ENCODE measurements around the gene TERB1.
"Not testable (repeated sequence)": the region's sequence is repeated elsewhere in the genome, so short reads cannot be mapped to it uniquely, and the experiment has no call there.

TERB1 gene

GRCh38 chr16:66830422-66831404 is 29.3 kb upstream of the TERB1 start, which contains the start of gene NAE1:
TSS of gene NAE1 (minus strand) at chr16:66830976. CDS start at chr16:66830899, 77 bp downstream.
- Histone ChIP-seq H3K36me3 (ENCODE audit: control insufficient read depth in 2 of 2, insufficient read depth in 2 of 2, low read length in 2 of 2) (peaks cover 16 to 18% of the 10 kb centered on the region in 2 donors), H3K9me3 (ENCODE audit: control insufficient read depth in 2 of 2, low read length in 2 of 2) (no peaks in the 10 kb centered on the region), H3K4me3 (ENCODE audit: low read length in 2 of 2) (peak within 1 kb of the TSS; percentile 73 to 75), H3K4me1 (ENCODE audit: control insufficient read depth in 2 of 2, insufficient read depth in 2 of 2, low read length in 2 of 2) (peaks cover 8 to 12% of the 10 kb centered on the region in 2 donors), H3K27me3 (ENCODE audit: control insufficient read depth in 2 of 2, insufficient read depth in 2 of 2, low read length in 2 of 2) (no peaks in the 10 kb centered on the region), H3K27ac (ENCODE audit: low read depth in 2 of 2, low read length in 2 of 2) (peak within 1 kb of the TSS; percentile 82 to 86), H3K9ac (ENCODE audit: low read depth in 1 of 2, low read length in 2 of 2) (peak within 1 kb of the TSS; percentile 65 to 84)

GRCh38 chr16:66824006-66824405 is 22.6 kb upstream of the TERB1 start:
- H3K4me1 ChIP-seq (ENCODE audit: control insufficient read depth in 2 of 2, insufficient read depth in 2 of 2, low read length in 2 of 2), result no peaks in the 10 kb centered on the region
- H3K36me3 ChIP-seq (ENCODE audit: control insufficient read depth in 2 of 2, insufficient read depth in 2 of 2, low read length in 2 of 2), result peaks cover 34 to 40% of the 10 kb centered on the region in 2 donors

GRCh38 chr16:66814734-66815133 is 13.3 kb upstream of the TERB1 start:
- H3K36me3 ChIP-seq (ENCODE audit: control insufficient read depth in 2 of 2, insufficient read depth in 2 of 2, low read length in 2 of 2), result peaks cover 41 to 46% of the 10 kb centered on the region in 2 donors
- H3K27ac ChIP-seq (ENCODE audit: low read depth in 2 of 2, low read length in 2 of 2), result no peak overlapping the region
- no peaks in the 10 kb centered on the region for H3K27me3 ChIP-seq (ENCODE audit: control insufficient read depth in 2 of 2, insufficient read depth in 2 of 2, low read length in 2 of 2)
- H3K4me3 ChIP-seq (ENCODE audit: low read length in 2 of 2), result no peak overlapping the region
- no peak overlapping the region for H3K9ac ChIP-seq (ENCODE audit: low read depth in 1 of 2, low read length in 2 of 2)
- H3K4me1 ChIP-seq (ENCODE audit: control insufficient read depth in 2 of 2, insufficient read depth in 2 of 2, low read length in 2 of 2), result no peaks in the 10 kb centered on the region
- H3K9me3 ChIP-seq (ENCODE audit: control insufficient read depth in 2 of 2, low read length in 2 of 2), result no peaks in the 10 kb centered on the region

More at GRCh38 chr16:66824006-66824405, 22.6 kb upstream of the TERB1 start:
- H3K9me3 ChIP-seq (ENCODE audit: control insufficient read depth in 2 of 2, low read length in 2 of 2), result no peaks in the 10 kb centered on the region
- H3K27ac ChIP-seq (ENCODE audit: low read depth in 2 of 2, low read length in 2 of 2), result no peak overlapping the region
- no peak overlapping the region for H3K4me3 ChIP-seq (ENCODE audit: low read length in 2 of 2)
- no peak overlapping the region for H3K9ac ChIP-seq (ENCODE audit: low read depth in 1 of 2, low read length in 2 of 2)
- H3K27me3 ChIP-seq (ENCODE audit: control insufficient read depth in 2 of 2, insufficient read depth in 2 of 2, low read length in 2 of 2), result no peaks in the 10 kb centered on the region

- Histone ChIP-seq H3K4me3 (ENCODE audit: low read length in 2 of 2) (no peak overlapping the region), H3K9me3 (ENCODE audit: control insufficient read depth in 2 of 2, low read length in 2 of 2) (no peaks in the 10 kb centered on the region), H3K36me3 (ENCODE audit: control insufficient read depth in 2 of 2, insufficient read depth in 2 of 2, low read length in 2 of 2) (peaks cover 24 to 63% of the 10 kb centered on the region in 2 donors), H3K27me3 (ENCODE audit: control insufficient read depth in 2 of 2, insufficient read depth in 2 of 2, low read length in 2 of 2) (no peaks in the 10 kb centered on the region), H3K4me1 (ENCODE audit: control insufficient read depth in 2 of 2, insufficient read depth in 2 of 2, low read length in 2 of 2) (no peaks in the 10 kb centered on the region), H3K9ac (ENCODE audit: low read depth in 1 of 2, low read length in 2 of 2) (no peak overlapping the region), H3K27ac (ENCODE audit: low read depth in 2 of 2, low read length in 2 of 2) (no peak overlapping the region)
Measured at GRCh38 chr16:66811043-66811442, 9.7 kb upstream of the TERB1 start.

GRCh38 chr16:66810391-66810790 is 9.0 kb upstream of the TERB1 start:
- Histone ChIP-seq H3K4me3 (ENCODE audit: low read length in 2 of 2) (no peak overlapping the region), H3K27ac (ENCODE audit: low read depth in 2 of 2, low read length in 2 of 2) (no peak overlapping the region), H3K9me3 (ENCODE audit: control insufficient read depth in 2 of 2, low read length in 2 of 2) (no peaks in the 10 kb centered on the region), H3K36me3 (ENCODE audit: control insufficient read depth in 2 of 2, insufficient read depth in 2 of 2, low read length in 2 of 2) (peaks cover 28 to 65% of the 10 kb centered on the region in 2 donors), H3K9ac (ENCODE audit: low read depth in 1 of 2, low read length in 2 of 2) (no peak overlapping the region), H3K4me1 (ENCODE audit: control insufficient read depth in 2 of 2, insufficient read depth in 2 of 2, low read length in 2 of 2) (no peaks in the 10 kb centered on the region), H3K27me3 (ENCODE audit: control insufficient read depth in 2 of 2, insufficient read depth in 2 of 2, low read length in 2 of 2) (no peaks in the 10 kb centered on the region)

- H3K27ac ChIP-seq (ENCODE audit: low read depth in 2 of 2, low read length in 2 of 2), result no peak overlapping the region
- H3K4me3 ChIP-seq (ENCODE audit: low read length in 2 of 2), result no peak overlapping the region
- peaks cover 34 to 68% of the 10 kb centered on the region in 2 donors for H3K36me3 ChIP-seq (ENCODE audit: control insufficient read depth in 2 of 2, insufficient read depth in 2 of 2, low read length in 2 of 2)
- H3K27me3 ChIP-seq (ENCODE audit: control insufficient read depth in 2 of 2, insufficient read depth in 2 of 2, low read length in 2 of 2), result no peaks in the 10 kb centered on the region
- no peak overlapping the region for H3K9ac ChIP-seq (ENCODE audit: low read depth in 1 of 2, low read length in 2 of 2)
- no peaks in the 10 kb centered on the region for H3K4me1 ChIP-seq (ENCODE audit: control insufficient read depth in 2 of 2, insufficient read depth in 2 of 2, low read length in 2 of 2)
- no peaks in the 10 kb centered on the region for H3K9me3 ChIP-seq (ENCODE audit: control insufficient read depth in 2 of 2, low read length in 2 of 2)
Measured at GRCh38 chr16:66809765-66810164, 8.4 kb upstream of the TERB1 start.

- H3K9ac ChIP-seq (ENCODE audit: low read depth in 1 of 2, low read length in 2 of 2), result no peak overlapping the region
- no peak overlapping the region for H3K27ac ChIP-seq (ENCODE audit: low read depth in 2 of 2, low read length in 2 of 2)
- no peaks in the 10 kb centered on the region for H3K4me1 ChIP-seq (ENCODE audit: control insufficient read depth in 2 of 2, insufficient read depth in 2 of 2, low read length in 2 of 2)
- H3K4me3 ChIP-seq (ENCODE audit: low read length in 2 of 2), result no peak overlapping the region
- no peaks in the 10 kb centered on the region for H3K9me3 ChIP-seq (ENCODE audit: control insufficient read depth in 2 of 2, low read length in 2 of 2)
- H3K36me3 ChIP-seq (ENCODE audit: control insufficient read depth in 2 of 2, insufficient read depth in 2 of 2, low read length in 2 of 2), result peaks cover 21 to 37% of the 10 kb centered on the region in 2 donors
- H3K27me3 ChIP-seq (ENCODE audit: control insufficient read depth in 2 of 2, insufficient read depth in 2 of 2, low read length in 2 of 2), result no peaks in the 10 kb centered on the region
Measured at GRCh38 chr16:66802159-66802558, 775 bp upstream of the TERB1 start.

GRCh38 chr16:66800856-66801255 is 528 bp downstream of the TERB1 start:
- Histone ChIP-seq H3K36me3 (ENCODE audit: control insufficient read depth in 2 of 2, insufficient read depth in 2 of 2, low read length in 2 of 2) (peaks cover 21 to 26% of the 10 kb centered on the region in 2 donors), H3K4me3 (ENCODE audit: low read length in 2 of 2) (no peak overlapping the region), H3K9me3 (ENCODE audit: control insufficient read depth in 2 of 2, low read length in 2 of 2) (no peaks in the 10 kb centered on the region), H3K27me3 (ENCODE audit: control insufficient read depth in 2 of 2, insufficient read depth in 2 of 2, low read length in 2 of 2) (no peaks in the 10 kb centered on the region), H3K4me1 (ENCODE audit: control insufficient read depth in 2 of 2, insufficient read depth in 2 of 2, low read length in 2 of 2) (no peaks in the 10 kb centered on the region), H3K9ac (ENCODE audit: low read depth in 1 of 2, low read length in 2 of 2) (no peak overlapping the region), H3K27ac (ENCODE audit: low read depth in 2 of 2, low read length in 2 of 2) (no peak overlapping the region)

GRCh38 chr16:66798161-66798560 is 3.2 kb downstream of the TERB1 start:
- no peaks in the 10 kb centered on the region for H3K4me1 ChIP-seq (ENCODE audit: control insufficient read depth in 2 of 2, insufficient read depth in 2 of 2, low read length in 2 of 2)
- H3K9me3 ChIP-seq (ENCODE audit: control insufficient read depth in 2 of 2, low read length in 2 of 2), result no peaks in the 10 kb centered on the region
- no peaks in the 10 kb centered on the region for H3K27me3 ChIP-seq (ENCODE audit: control insufficient read depth in 2 of 2, insufficient read depth in 2 of 2, low read length in 2 of 2)
- H3K9ac ChIP-seq (ENCODE audit: low read depth in 1 of 2, low read length in 2 of 2), result no peak overlapping the region
- H3K27ac ChIP-seq (ENCODE audit: low read depth in 2 of 2, low read length in 2 of 2), result no peak overlapping the region
- no peak overlapping the region for H3K4me3 ChIP-seq (ENCODE audit: low read length in 2 of 2)
- peaks cover 5 to 6% of the 10 kb centered on the region in 2 donors for H3K36me3 ChIP-seq (ENCODE audit: control insufficient read depth in 2 of 2, insufficient read depth in 2 of 2, low read length in 2 of 2)

GRCh38 chr16:66793984-66794383 is 7.4 kb downstream of the TERB1 start:
- not testable (repeated sequence) for H3K27me3 ChIP-seq (ENCODE audit: control insufficient read depth in 2 of 2, insufficient read depth in 2 of 2, low read length in 2 of 2); H3K4me1 ChIP-seq (ENCODE audit: control insufficient read depth in 2 of 2, insufficient read depth in 2 of 2, low read length in 2 of 2); H3K27ac ChIP-seq (ENCODE audit: low read depth in 2 of 2, low read length in 2 of 2); H3K9me3 ChIP-seq (ENCODE audit: control insufficient read depth in 2 of 2, low read length in 2 of 2); H3K36me3 ChIP-seq (ENCODE audit: control insufficient read depth in 2 of 2, insufficient read depth in 2 of 2, low read length in 2 of 2); H3K4me3 ChIP-seq (ENCODE audit: low read length in 2 of 2); H3K9ac ChIP-seq (ENCODE audit: low read depth in 1 of 2, low read length in 2 of 2)
